IPS DF 6.9 (cell line): Measurements from ENCODE around the gene BTG2.

Source experiments
- DNase-seq: peaks from one replicate; pipeline ENCODE4 v3.0.0-alpha.2; 2013; ENCODE audit warnings: low read depth, low spot score
- H3K27ac ChIP-seq: one replicate; pipeline ENCODE4 v1.5.1; 2013; ENCODE audit warnings: low read length, control low read depth
- H3K27me3 ChIP-seq: 2 replicates; pipeline ENCODE4 v1.6.1; 2013; ENCODE audit warnings: mild to moderate bottlenecking, low read length; ENCODE audit not compliant: control insufficient read depth, insufficient read depth
- H3K36me3 ChIP-seq: 2 replicates; pipeline ENCODE4 v1.6.1; 2013; ENCODE audit warnings: low read length; ENCODE audit not compliant: control insufficient read depth, insufficient read depth
- H3K4me1 ChIP-seq: 2 replicates; pipeline ENCODE4 v1.6.1; 2013; ENCODE audit warnings: low read length; ENCODE audit not compliant: control insufficient read depth, insufficient read depth
- H3K4me3 ChIP-seq: 2 replicates; pipeline ENCODE4 v1.5.1; 2013; ENCODE audit warnings: mild to moderate bottlenecking, low read length
- H3K9me3 ChIP-seq: 2 replicates; pipeline ENCODE4 v1.6.1; 2013; ENCODE audit warnings: low read length, inconsistent platforms; ENCODE audit not compliant: control insufficient read depth, insufficient read depth
- WGBS: extraction: QIAGEN DNeasy Blood & Tissue Kit; methylation state at CpG from one replicate; pipeline ENCODE4 v1.1.7; 2013; ENCODE audit warnings: mixed read lengths, missing lambda C conversion rate; ENCODE audit not compliant: insufficient read length, insufficient coverage; 5-methylcytosine and 5-hydroxymethylcytosine counted together

Gene BTG2

GRCh38 chr1:203286161-203286984 lies 18.9 kb upstream of the BTG2 start:
- Histone ChIP-seq H3K36me3 (no peaks in the 10 kb centered on the region), H3K27me3 (peaks cover 7% of the 10 kb centered on the region; the same call in 1 of the 2 replicates), H3K27ac (no peak overlapping the region), H3K4me3 (no peak overlapping the region), H3K9me3 (no peaks in the 10 kb centered on the region), H3K4me1 (peaks cover 26% of the 10 kb centered on the region)
- no peak for DNase-seq
- no CpG with 5 or more reads among the region's 9 CpGs for WGBS

GRCh38 chr1:203287109-203287893 lies 18.0 kb upstream of the BTG2 start:
- Histone ChIP-seq H3K9me3 (no peaks in the 10 kb centered on the region), H3K4me3 (no peak overlapping the region), H3K4me1 (peaks cover 31% of the 10 kb centered on the region), H3K36me3 (no peaks in the 10 kb centered on the region), H3K27ac (no peak overlapping the region), H3K27me3 (peaks cover 9% of the 10 kb centered on the region; the same call in 1 of the 2 replicates)
- DNase-seq, result no peak
- no CpG with 5 or more reads among the region's 9 CpGs for WGBS

GRCh38 chr1:203287898-203288297 lies 17.4 kb upstream of the BTG2 start:
- Histone ChIP-seq H3K4me3 (no peak overlapping the region), H3K27ac (no peak overlapping the region), H3K9me3 (no peaks in the 10 kb centered on the region), H3K27me3 (peaks cover 9% of the 10 kb centered on the region; the same call in 1 of the 2 replicates), H3K36me3 (no peaks in the 10 kb centered on the region), H3K4me1 (peaks cover 31% of the 10 kb centered on the region)
- WGBS, result no CpG with 5 or more reads among the region's 5 CpGs
- DNase-seq, result no peak

DNA sequence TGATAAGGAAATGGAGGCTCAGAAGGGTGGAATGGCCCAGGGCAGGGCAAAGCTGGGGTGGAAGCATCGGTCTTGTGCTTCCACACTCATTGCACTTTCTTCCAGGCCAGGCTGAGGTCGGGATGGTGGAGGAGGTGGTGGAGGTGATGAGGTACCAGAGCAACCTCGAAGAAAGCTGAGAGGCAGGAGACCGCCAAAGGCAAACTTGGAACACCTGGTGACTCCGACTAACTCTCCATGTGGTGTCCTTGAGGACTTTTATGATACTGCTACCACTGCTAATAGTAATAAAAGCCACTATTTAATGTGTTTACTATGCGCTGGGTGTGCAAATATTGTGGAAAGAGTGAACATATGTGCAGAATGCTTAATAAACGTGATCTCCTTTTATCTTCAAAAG lies 16.9 kb upstream of the BTG2 start:
- DNase-seq, result no peak

DNA sequence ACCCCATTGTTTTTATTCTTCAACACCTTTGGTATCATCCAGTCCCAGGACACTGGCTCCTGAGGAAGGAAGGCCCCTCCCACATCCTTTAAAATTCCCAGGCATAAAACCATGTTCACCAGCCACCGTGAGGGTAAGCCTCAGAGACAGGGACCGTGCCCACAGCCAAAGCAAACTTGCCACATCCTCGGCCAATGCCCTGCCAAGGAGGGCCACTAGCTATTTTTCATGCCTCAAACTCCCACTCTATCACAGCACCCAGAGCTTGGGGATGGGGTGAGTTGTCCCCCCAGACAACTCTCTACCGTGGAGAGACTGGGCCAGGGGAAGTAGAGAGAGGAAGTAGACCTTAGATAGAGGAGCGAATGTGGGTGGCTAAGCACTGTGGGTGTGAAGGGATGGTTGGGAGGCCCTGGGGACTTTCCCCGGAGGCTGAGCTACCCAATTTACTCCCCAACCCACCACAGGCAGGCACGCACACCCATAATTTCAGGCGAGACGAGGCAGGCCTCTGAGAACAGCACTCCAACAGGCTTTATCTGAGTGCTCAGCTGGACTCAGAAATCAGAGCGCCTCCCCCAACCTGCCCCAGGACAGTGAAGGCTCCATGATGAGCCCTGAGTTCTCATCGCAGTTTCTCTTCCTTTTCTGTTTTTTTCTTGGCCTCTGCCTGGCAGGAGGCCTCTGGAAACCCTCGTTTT lies 15.9 kb upstream of the BTG2 start:
- H3K4me3 ChIP-seq, result no peak overlapping the region
- no peak for DNase-seq
- peaks cover 9% of the 10 kb centered on the region; the same call in 1 of the 2 replicates for H3K27me3 ChIP-seq
- WGBS, result no CpG with 5 or more reads among the region's 12 CpGs
- no peaks in the 10 kb centered on the region for H3K36me3 ChIP-seq
- no peak overlapping the region for H3K27ac ChIP-seq
- peaks cover 31% of the 10 kb centered on the region for H3K4me1 ChIP-seq
- H3K9me3 ChIP-seq, result no peaks in the 10 kb centered on the region

More for the DNA sequence above, 16.9 kb upstream of the BTG2 start:
- no CpG with 5 or more reads among the region's 7 CpGs for WGBS
- no peak overlapping the region for H3K4me3 ChIP-seq
- H3K4me1 ChIP-seq, result peaks cover 31% of the 10 kb centered on the region
- no peak overlapping the region for H3K27ac ChIP-seq
- peaks cover 9% of the 10 kb centered on the region; the same call in 1 of the 2 replicates for H3K27me3 ChIP-seq
- no peaks in the 10 kb centered on the region for H3K9me3 ChIP-seq
- no peaks in the 10 kb centered on the region for H3K36me3 ChIP-seq

GRCh38 chr1:203289982-203290260 lies 15.4 kb upstream of the BTG2 start:
- H3K36me3 ChIP-seq, result no peaks in the 10 kb centered on the region
- H3K27me3 ChIP-seq, result peaks cover 6% of the 10 kb centered on the region; the same call in 1 of the 2 replicates
- H3K27ac ChIP-seq, result no peak overlapping the region
- no peaks in the 10 kb centered on the region for H3K9me3 ChIP-seq
- WGBS, result no CpG with 5 or more reads among the region's 2 CpGs
- peaks cover 31% of the 10 kb centered on the region for H3K4me1 ChIP-seq
- no peak for DNase-seq
- H3K4me3 ChIP-seq, result no peak overlapping the region

GRCh38 chr1:203290261-203291089 lies 14.8 kb upstream of the BTG2 start:
- WGBS, result no CpG with 5 or more reads among the region's 31 CpGs
- Histone ChIP-seq H3K9me3 (no peaks in the 10 kb centered on the region), H3K4me1 (peaks cover 31% of the 10 kb centered on the region), H3K4me3 (peak overlapping the region; percentile 25; the same call in 1 of the 2 replicates), H3K36me3 (no peaks in the 10 kb centered on the region), H3K27me3 (peaks cover 6% of the 10 kb centered on the region; the same call in 1 of the 2 replicates), H3K27ac (no peak overlapping the region)
- DNase-seq, result no peak

DNA sequence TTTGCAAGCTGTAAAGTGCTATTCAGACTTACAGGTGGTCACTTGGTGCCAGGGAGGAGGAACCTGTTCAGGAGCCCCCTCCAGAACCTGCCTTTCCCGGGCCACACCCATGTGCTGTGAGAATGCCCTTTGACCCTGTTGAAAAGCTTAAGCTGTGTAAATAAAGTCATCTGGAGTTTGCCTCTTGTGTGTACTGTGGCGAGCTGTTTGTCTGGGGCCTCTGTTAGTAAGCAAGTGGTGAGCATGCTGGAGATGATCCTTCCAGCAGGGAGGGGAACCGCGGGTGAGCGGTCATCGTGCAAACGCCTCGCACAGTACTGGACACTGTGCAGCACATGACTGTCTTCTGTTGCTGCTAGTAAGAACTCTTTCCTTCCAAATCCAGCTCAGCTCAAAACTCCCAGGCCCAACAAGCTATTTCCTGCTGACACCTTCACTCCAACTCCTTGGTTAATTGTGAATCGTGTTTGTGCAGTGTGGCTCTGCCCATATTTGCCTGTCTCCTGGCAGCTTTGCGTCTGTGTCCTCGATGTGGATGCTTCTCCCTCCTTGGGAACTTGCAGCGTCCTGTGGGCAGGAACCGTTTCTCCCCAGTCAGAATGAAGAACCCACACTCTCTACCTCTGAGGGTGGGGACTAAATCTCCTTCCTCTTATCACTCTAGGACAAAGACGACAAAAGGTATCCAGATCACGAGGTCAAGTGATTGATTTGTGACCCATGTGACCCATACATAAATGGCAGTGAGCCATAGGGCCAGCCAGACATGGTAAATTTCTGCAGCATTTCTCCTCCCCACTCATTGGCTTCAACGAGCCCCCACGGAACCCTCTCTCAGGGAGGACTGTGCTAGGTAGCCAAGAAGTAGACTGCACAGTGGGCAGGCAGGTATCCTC lies 13.9 kb upstream of the BTG2 start:
- no CpG with 5 or more reads among the region's 17 CpGs for WGBS
- Histone ChIP-seq H3K9me3 (no peaks in the 10 kb centered on the region), H3K27ac (no peak overlapping the region), H3K27me3 (peaks cover 5% of the 10 kb centered on the region; the same call in 1 of the 2 replicates), H3K4me3 (no peak overlapping the region), H3K36me3 (no peaks in the 10 kb centered on the region), H3K4me1 (peaks cover 28% of the 10 kb centered on the region)
- no peak for DNase-seq

GRCh38 chr1:203295796-203296195 lies 9.5 kb upstream of the BTG2 start:
- no peak overlapping the region for H3K4me3 ChIP-seq
- H3K9me3 ChIP-seq, result no peaks in the 10 kb centered on the region
- WGBS, result no CpG with 5 or more reads among the region's 1 CpG
- no peaks in the 10 kb centered on the region for H3K36me3 ChIP-seq
- peaks cover 9% of the 10 kb centered on the region; the same call in 1 of the 2 replicates for H3K27me3 ChIP-seq
- no peak for DNase-seq
- no peak overlapping the region for H3K27ac ChIP-seq
- peaks cover 11% of the 10 kb centered on the region; the same call in 1 of the 2 replicates for H3K4me1 ChIP-seq
